ENCODE data around the gene EIF4E.
"Not testable (repeated sequence)": the region's sequence is repeated elsewhere in the genome, so short reads cannot be mapped to it uniquely, and the experiment has no call there.

Gene EIF4E

DNA sequence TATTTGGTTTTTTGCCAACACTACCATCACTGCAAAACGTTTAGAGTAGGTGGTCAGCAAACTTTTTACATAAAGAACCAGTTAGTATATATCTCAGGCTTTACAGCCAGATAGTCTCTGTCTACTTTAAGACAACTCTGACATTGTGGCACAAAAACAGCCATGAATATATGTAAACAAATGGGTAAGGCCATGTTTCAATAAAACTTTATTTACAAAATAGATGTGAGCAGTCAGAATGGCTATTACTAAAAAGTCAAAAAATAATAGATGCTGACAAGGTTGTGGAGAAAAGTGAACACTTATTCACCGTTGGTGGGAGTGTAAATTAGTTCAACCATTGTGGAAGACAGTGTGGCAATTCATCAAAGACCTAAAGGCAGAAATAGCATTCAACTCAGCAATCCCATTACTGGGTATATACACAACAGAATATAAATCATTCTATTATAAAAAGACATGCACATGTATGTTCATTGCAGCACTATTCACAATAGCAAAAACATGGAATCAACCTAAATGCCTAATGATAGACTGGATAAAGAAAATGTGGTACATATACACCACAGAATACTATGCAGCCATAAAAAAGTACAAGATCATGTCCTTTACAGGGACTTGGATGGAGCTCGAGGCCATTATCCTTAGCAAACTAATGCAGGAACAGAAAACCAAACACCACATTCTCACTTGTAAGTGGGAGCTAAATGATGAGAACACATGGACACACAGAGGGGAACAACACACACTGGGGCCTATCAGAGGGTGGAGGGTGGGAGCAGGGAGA is 56.6 kb downstream of the EIF4E start:
- DNase-seq = not testable (repeated sequence)

DNA sequence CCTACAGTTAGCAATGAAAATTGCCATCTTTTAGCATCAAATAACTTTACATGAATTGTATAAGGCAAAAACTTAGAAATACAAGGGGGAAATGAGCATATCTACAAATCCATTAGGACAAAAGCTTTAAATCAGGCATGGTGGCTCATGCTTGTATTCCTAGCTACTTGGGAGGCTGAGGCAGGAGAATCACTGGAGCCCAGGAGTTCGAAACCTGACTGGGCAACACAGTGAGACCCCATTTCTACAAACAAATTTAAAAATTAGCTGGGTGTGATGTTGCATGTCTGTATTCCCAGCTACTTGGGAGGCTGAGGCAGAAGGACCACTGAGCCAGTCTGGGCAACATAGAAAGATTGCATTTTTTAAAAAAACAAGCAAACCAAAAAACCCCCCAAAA is 61.3 kb downstream of the EIF4E start:
- DNase-seq = no peak

DNA sequence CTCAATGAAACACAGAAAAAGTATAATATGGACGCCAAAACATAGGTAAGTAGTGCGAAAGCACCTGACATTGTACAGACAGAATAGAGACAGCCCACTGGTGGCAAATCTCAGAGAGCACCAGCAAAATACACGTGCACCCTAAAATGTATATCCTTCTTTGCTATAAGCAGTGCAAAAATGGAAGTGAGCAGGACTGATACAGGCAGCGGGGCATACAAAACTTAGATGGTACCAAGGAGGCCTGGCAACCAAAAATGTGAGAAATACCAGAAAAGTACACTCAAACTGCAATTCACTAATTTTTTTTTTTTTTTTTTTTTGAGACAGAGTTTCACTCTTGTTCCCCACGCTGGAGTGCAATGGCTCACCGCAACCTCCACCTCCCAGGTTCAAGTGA is 63.9 kb downstream of the EIF4E start:
- no peak for DNase-seq

DNA sequence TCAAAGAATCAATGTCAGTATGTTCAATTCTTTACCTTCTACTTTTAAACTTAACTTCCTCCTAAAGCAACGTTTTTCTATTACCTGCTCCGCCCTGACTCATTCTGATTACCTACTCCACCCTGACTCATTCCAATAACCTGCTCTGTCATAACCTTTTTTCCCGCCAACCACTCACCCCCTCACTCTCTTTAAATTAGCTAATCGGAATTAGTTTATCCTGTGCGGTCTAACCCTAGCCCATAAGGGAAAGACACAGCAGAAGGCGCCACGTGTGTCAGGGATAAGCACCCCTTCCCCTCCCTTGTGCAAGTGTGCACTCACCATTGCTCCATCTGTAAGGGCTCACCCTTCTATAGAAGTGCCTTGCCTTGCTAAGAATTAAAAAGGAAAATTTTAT is 64.4 kb downstream of the EIF4E start:
- DNase-seq = no peak

DNA sequence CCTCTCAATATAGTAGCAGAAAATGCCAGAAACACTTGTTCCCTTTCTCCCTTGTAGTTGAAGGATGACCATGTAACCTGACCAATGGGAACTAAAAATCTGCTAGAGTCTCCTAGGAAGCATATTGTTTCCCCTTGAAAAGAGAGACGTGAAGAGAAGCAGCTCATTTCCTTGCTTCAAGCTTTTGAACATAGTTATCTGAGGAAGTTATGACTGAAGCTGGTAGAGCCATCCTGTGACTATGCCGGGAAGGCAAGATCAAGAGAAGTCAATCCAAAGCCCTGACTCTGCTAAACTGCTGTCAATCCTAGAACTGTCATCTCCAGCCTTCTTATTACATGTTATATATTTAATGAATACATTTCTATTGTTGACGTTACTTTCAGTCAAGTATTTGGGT is 66.6 kb downstream of the EIF4E start:
- no peak for DNase-seq

DNA sequence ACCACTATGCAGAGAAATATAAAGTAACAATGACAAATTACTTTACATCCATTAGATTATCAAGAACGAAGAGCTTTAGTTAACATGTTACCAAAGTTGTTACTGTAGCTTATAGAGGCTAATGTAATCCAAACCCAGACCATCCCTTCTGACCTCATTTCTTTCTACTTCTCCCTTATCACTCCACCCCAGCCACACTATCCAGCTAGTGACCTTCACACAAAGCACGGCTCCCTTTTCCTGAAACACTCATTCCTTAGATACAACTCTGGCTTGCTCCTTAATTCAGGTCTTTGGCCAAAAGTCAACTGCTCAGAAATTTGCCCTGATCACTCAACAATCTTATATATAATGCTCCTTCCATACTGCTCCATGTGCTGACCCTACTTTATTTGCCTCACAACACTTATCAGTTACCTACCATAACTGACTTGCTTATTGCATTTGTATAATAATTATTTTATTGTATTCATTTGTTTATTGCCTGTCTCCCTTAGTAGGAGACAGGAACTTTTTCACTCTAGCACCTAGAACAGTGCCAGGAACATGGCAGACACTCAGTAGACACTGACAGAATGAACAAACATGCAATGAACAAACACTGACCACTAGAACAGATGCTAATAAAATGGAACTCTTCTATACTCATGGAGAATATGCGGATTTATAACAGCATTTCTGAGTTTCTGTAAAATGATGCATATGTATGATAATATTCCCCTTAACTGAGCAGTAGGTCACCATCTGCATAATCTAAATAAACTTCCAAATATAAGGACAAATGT is 67.6 kb downstream of the EIF4E start:
- no peak for DNase-seq

DNA sequence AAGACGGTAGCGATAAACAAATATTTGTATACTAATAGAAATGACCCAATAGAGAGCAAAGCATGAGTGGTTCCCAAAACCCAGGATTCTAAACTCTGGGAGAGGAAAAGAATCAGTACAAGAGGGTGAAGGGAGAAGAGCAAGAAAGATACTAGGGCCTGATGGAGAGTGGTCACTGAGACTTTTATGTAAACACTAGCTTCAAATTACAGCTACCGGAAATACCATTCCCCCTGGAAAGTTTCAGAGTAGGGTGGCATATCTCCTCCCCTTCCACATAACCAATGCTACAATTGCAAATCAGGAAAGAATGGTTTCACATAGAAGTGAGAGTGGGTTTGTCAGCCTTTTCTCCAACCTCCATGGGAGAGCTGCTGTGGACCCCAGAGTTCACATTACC is 77.1 kb downstream of the EIF4E start:
- DNase-seq = no peak

DNA sequence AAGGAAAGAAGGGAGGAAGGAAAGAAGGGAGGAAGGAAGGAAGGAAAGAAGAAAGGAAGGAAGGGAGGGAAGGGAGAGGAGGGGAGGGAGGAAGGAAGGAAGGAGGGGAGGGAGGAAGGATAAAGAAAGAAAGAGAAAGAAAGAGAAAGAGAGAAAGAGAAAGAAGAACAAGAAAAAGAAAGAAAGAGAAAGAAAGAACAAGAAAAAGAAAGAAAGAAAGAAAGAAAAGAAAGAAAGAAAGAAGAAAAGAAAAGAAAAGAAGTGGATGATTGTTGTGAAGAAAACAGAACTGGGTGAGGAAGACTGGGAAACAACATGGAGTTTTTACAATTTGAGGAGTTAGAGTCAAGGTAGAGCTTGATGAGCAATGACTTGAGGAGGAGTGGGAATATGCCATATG is 78.0 kb downstream of the EIF4E start:
- DNase-seq = no peak

DNA sequence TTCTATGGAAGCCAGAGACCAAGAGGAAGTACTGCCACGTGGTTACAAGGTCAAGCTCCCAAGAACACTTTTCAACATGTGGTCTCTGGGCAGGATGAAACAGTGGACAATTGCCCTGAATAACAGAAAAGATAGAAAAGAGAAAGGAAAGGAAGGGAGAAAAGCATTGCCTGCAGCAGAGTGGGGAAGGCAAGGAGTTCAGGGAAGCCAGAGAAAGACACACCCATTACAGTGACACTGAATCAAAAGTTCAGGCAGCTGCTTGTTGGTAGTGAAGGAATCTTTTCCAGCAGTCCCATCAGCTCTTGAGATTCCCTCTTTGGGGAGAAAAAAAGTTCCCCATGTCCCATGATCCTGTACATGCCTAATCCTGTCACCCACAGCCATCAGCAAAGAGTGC is 80.5 kb downstream of the EIF4E start:
- no peak for DNase-seq

DNA sequence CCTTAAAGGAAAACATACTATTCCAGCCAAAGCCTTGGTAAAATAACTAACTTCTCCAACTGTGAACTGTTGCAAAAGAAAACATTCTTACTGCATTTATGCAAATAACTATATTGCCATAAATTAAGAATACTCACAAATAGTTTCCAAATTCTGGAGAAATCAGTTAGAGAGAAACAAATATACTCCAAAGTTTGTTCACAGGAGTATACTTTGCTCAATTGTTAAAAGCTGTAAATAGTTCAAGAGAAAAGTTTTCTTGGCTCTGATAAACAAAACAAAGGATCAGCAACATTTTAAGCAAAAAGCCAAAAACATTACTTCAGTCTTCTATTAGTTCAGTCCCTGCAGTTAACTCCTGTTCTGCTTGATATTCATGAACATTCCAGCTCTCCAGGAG is 83.0 kb downstream of the EIF4E start:
- no peak for DNase-seq

DNA sequence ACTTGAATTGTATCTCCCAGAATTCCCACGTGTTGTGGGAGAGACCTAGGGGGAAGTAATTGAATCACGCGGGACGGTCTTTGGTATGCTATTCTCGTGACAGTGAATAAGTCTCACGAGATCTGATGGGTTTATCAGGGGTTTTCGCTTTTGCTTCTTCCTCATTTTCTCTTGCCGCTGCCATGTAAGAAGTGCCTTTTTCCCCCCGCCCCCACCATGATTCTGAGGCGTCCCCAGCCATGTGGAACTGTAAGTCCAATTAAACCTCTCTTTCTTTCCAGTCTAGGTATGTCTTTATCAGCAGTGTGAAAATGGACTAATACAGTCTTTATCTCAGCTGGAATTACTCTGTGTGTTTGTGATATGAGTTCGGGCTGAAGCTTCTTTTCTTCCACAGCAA is 86.0 kb downstream of the EIF4E start:
- not testable (repeated sequence) for DNase-seq

DNA sequence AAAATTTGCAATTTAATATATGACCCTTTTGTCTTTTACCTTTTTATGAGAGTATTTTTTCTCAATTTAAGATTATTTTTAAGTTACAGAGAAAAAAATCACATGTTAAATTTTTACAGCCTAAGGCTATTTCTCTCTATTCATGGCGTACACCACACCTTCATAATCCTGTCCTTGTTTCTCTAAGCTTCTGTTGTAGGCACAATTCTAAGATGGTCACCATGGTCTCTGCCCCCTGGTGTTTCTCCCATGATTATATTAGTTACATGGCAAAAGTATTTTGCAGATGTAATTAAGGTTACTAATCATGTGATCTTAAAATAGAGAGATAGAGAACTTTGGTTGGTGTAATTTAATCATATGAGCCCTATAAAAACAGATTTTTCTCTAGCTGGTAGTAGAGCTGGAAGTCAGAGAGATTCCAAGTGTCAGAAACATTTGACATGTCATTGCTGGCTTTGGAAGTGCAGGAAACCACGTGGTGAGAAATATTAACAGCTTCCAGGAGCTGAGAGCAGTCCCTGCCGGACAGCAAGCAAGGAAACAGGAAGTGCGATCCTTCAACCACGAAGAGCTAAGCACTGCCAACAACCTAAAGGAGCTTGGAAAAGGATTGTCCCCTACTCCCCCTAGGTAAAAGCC is 89.8 kb downstream of the EIF4E start:
- no peak for DNase-seq

DNA sequence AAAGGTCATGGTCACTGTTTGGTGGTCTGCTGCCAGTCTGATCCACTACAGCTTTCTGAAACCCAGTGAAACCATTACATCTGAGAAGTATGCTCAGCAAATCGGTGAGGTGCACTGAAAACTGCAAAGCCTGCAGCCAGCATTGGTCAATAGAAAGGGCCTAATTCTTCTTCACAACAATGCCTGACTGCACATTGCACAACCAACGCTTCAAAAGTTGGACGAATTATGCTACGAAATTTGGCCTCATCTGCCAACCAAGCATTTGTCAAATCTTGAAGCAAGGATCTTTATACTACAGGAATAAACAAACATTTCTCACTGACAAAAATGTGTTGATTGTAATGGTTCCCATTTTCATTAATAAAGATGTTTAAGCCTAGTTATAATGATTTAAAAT is 90.4 kb downstream of the EIF4E start:
- no peak for DNase-seq

DNA sequence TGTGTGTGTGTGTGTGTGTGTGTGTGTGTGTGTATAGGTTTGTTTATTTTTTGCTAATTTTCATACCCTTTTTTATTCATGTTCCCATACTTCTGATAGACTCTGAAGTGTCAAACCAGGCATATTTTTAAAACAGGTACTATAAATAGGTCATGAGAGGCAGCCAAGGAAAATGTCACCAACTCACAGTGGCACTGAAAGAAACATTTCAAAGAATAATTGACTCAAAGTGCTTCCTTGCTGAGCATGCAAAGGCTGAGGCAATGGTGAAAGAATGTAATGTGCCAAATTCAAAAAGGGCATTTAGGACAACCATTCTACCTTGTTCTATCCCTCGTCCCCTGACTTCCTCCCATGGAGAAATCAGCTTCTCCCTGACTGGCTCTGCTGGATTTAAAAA is 95.5 kb downstream of the EIF4E start:
- DNase-seq = no peak

DNA sequence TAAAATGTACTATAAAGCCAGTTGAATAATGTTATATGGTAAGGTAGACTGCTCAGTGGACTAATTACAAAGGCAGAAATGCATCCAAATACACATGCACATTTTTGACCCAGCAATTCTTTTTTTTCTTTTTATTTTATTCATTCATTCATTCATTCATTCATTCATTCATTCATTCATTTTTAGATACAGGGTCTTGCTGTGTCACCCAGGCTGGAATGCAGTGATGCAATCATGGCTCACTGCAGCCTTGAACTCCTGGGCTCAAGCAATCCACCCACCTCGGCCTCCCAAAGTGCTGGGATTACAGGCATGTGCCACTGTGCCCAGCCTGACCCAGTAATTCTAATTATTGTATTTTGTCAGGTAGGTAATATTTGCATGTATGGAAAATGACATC is 97.9 kb downstream of the EIF4E start:
- not testable (repeated sequence) for DNase-seq
